Right hindlimb (tissue), 1 donor: Measurements from ENCODE around the gene DENND6A.
"Not testable (repeated sequence)": the region's sequence is repeated elsewhere in the genome, so short reads cannot be mapped to it uniquely, and the experiment has no call there.

Source experiments
- DNase-seq: peaks from one replicate; pipeline ENCODE4 v3.0.0-alpha.2; 2018

The DENND6A gene

DNA sequence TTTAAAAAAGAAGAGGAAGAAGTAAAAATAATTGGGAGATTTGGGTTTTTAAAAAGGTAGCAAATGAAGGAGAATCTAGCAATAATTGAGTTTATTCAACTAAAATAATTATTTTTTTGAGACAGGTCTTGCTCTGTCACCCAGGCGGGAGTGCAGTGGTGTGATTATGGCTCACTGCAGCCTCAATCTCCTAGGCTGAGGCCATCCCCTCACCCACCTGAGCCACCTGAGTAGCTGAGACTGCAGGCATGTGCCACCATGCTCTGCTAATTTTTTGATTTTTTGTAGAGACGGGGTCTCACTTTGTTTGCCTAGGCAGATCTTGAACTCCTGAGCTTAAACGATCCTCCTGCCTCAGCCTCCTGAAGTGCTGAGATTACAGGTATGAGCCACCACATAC lies 68.1 kb downstream of the DENND6A start:
- DNase-seq, result no peak

DNA sequence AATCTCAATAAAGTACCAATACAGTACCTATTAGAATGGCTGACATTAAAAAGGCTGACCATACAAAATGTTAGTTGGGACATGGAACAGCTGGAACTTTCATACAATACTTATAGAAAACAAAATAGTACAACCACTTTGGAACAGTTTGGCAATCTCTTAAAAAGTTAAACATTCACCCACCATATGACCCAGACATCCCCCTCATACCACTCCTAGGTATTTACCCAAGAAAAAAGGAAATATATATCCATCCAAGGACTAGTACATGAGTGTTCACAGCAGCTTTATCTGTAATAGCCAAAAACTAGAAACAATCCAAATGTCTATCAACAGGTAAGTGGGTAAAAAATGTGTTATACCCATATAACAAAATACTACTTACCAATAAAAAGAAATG lies 70.5 kb downstream of the DENND6A start:
- no peak for DNase-seq

DNA sequence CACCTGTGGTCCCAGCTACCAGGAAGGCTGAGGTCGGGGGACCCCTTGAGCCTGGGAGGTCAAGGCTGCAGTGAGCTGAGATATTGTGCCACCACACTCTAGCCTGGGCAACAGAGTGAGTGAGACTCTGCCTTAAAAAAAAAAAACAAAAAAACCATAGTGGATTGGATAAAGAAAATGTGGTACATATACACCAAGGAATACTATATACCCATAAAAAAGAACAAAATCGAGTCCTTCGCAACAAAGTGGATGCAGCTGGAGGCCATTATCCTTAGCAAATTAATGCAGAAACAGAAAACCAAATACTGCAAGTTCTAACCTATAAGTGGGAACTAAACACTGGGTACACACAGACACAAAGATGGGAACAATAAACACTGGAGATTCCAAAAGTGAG lies 75.1 kb downstream of the DENND6A start:
- no peak for DNase-seq

DNA sequence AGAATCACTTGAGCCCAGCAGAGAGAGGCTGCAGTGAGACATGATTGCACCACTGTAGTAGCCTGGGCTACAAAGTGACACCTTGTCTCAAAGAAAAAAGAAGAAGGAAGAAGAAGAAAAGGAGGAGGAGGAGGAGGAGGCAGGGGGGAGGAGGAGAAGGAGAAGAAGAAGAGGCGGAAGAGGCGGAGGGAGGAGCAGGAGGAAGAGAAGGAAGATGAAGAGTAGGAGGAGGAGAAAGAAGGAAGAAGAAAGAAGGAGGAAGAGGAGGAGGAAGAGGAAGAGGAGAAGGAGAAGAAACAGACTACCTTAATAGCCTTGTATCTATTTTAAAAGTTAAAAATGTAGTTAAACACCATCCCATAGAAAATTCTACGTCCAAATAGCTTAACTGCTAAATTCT lies 76.6 kb downstream of the DENND6A start:
- DNase-seq, result no peak

DNA sequence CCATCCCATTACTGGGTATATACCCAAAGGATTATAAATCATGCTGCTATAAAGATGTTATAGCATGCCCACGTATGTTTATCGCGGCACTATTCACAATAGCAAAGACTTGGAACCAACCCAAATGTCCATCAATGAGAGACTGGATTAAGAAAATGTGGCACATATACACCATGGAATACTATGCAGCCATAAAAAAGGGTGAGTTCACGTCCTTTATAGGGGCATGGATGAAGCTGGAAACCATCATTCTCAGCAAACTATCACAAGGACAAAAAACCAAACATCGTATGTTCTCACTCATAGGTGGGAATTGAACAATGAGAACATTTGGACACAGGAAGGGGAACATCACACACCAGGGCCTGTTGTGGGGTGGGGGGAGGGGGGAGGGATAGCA lies 81.0 kb downstream of the DENND6A start:
- DNase-seq, result not testable (repeated sequence)

DNA sequence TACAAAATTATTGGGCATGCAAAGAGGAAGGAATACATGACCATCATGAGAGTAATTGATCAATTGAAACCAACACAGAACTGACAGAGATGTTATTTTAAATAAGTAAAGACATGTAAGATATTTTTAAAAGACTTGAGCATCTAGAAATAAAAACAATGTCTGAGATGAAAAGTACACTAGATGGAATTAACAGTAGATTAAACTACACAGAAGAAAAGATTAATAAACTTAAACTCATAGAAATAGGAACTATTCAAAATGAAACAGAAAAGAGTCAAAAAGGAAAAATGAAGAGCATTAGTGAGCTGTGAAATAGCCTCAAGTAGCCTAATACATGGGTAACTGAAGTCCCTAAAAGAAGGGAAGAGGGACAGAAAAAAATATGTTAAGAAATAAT lies 87.2 kb downstream of the DENND6A start:
- no peak for DNase-seq

DNA sequence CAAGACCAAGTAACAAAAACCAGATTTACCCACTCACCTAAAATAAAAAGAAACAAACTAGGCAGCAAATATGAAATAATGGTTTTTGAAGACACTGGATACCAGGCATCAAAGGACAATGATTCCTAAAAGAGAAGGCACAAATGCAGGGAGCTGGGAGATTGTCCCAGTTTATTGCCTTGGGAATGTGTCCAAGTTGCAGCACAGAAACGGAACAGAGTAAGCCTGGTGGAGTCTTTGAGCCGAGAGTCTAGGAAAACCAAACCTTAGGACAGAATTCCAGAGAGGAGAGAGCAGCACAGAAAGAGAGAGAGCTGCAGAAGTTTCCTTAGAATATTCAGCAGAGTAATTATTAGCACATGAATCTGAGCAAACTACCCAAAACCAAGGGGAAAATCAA lies 87.9 kb downstream of the DENND6A start:
- no peak for DNase-seq

DNA sequence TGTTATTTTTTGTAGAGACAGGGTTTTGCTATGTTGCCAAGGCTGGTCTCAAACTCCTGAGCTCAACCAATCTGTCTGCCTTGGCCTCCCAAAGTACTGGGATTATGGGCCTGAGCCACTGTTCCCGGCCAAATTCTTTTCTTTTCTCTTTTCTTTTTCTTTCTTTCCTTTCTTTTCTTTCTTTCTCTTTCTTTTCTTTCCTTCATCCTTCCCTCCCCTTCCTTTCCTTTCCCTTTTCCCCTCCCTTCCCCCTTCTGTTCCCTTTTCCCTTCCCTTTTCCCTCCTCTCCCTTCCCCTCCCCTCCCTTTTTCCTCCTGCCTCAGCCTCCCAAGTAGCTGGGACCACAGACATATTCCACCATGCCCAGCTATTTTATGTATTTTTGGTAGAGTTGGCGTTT lies 92.7 kb downstream of the DENND6A start:
- no peak for DNase-seq

DNA sequence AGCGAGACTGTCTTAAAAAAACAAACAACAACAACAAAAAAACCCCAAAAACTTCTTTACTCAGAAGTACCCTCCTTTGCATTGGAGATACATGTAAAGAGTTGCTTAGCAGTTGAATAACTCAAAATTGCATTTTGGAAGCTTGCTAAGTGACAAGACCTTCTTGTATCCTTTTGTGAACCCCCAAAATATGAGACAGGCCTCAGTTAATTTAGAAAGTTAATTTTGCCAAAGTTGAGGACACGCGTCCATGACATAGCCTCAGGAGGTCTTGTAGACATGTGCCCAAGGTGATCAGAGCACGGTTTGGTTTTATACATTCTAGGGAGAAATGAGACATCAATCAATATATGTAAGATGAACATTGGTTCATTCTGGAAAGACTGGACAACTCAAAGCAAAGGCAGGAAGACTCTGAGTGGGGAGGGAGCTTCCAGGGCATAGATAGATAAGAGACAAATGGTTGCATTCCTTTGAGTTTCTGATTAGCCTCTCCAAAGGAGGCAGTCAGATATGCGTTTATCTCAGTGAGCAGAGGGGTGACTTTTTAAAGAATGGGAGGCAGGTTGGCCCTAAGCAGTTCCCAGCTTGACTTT lies 94.0 kb downstream of the DENND6A start:
- no peak for DNase-seq

DNA sequence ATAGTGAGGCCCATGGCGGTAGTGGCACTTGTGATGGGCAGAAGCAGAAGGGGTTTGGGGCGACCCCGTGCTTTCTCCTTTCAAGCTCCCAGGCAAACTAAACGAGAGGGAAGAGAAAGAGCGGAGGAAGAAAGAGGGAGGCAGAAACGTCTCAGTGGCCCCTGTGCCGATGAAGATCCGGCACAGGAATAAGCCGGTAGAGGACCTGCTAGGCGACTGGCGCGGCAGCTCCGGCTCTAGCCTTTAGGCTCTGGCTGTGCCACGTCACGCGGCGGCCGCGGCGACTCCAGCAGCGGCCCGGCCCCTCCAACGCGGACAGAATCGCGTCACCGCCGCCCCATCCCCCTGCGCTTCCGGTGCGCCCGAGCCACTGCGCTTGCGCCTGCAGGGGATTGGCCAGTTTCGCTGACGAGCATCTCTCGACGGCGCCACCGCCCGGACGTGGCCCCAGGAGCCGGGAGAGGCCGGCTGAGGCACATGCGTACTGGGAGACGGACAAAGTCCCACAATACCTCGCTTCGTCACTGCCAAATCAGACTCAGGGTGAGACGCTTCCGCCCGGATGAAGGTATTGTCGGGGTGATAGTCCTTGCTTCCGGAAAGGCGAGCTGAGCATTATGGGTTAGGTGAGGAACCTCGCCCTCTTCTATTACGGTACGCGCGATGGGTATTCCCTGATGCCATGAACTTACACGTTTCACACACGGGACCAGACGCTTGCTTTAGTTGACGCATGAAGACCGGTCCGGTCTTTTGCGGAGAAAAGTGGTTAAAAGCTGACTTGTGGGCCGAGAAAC lies 95.6 kb downstream of the DENND6A start, which contains the start of gene ARF4:
Gene ARF4 (minus strand): TSS at position 218 of the 797 bp plus-strand sequence. CDS start 204 bp downstream, at position 14.
- peak; percentile 100 for DNase-seq

DNA sequence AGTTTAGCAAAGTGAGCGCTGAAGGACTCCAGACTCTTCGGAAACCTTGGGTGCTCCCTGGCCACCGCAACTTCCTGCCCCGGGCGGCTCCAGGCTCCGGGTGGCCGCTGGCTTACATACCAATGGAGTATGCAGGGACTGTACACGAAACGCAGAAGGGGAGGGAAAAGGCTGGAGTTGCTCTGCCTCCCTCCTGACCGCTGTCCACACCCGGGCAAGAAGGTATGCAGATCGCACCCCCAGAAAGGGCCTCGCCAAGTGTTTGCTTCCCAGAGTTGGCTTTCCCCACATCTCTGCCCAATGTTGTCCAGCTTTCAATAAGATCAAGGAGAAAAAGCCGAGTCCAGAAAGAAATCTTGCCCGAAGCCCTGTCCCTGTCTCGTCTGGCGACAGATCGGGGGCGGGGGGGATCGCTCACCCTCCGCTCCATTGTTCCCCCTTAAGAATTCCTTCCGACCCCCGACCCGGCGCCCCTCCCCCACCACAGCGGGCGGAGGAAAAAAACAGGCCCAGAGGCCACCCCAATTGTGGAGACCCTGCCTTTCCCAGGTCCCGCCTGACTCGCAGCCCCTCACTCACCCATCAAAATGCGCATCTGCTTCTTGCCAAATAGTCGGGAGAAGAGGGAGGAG lies 96.3 kb downstream of the DENND6A start:
- DNase-seq, result peak; percentile 84

DNA sequence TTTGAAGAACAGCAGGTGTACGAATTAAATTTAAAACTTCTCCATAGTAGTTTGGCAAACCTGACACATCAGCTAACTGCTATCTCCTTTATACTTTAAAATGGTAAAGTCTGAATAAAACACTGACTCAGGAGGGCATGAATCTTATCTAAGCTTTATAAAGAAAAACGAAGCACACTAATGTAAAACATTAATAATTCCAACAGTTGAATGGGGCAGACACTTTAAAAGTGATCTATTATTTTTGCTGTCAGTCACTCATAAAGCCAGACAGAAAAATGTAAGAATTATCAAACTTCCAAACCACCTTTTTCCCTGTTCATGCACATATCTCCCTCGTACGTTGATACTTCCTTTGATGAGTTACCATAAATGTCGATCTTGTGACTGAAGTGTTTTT lies 98.3 kb downstream of the DENND6A start:
- no peak for DNase-seq

DNA sequence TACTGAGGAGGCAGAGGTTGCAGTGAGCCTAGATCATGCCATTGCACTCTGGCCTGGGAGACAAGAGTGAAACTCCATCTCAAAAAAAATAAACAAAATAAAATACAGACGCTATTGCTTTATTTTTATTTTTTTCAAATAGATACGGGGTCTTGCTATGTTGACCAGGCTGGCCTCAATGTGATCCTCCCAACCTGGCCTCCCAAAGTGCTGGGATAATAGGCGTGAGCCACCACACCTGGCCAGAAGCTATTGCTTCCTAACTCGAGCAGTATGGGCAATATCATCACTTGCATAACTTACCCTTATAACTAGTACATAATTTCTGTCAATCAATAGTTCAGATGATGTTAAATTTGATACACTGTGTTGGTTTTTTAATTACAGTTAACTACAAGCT lies 98.7 kb downstream of the DENND6A start:
- no peak for DNase-seq

DNA sequence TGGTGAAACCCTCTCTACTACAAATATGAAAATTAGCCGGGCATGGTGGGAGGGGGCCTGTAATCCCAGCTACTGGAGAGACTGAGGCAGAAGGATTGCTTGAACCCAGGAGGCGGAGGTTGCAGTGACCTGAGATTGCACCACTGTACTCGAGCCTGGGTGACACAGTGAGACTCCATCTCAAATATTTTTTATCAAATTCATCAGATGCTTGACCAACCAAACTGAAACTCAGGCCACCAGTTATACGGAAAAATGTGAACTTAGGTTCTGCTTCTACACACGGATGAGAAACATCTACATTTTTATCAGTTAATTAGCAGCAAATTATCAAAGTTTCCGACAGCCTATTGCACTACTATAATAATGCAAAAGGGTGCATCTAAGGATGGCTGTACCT lies 100.6 kb downstream of the DENND6A start:
- DNase-seq, result no peak

DNA sequence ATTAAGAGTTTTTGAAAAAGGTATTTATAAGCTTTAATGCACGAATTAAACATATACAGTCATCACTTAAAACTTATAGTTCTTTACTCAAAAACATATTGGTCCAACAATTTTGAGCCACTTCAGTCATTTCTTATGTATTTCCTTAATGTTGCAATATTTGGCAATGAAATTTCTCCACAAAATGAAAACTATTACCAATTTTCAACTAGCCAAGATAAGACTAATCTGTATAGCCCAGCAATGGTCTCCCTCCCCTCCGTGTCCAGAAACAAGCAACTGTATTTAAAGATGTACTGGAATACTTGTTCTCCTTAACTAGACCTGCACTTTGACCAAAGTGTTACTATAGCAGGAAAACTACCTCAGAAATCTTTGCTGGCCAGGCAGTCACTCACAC lies 105.0 kb downstream of the DENND6A start:
- DNase-seq, result no peak

DNA sequence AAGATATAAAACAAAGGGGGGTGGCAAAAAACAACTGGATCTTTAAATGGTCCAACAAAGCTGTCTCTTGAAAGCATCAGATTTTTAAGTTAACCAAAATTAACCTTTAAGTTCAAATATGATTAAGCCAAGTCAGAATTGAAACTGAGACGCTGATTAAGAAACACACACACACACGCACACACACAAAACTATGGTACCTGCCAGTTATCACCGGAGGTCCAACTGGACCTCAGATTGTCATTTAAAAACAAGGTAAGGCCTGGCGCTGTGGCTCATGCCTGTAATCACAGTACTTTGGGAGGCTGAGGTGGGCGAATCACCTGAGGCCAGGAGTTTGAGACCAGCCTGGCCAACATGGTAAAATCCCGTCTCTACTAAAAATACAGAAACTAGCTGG lies 106.1 kb downstream of the DENND6A start:
- no peak for DNase-seq

DNA sequence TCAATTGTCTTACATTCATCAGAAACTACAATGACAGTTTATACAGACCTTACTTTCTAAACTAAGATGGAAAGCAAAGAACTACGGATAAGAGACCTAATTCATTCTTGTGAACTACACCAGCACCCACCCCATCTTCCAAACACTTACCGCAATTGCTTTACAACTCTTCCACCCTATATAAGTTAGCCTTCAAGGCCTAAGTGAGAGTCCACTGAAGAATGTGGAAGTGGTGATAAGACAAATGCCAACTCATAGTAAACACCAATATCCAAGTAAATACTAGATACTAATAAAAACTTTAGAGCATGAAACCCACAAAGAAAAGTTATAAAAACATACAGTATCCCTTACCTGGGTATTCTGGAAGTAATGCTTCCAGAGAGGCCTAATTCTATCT lies 109.3 kb downstream of the DENND6A start:
- no peak for DNase-seq

DNA sequence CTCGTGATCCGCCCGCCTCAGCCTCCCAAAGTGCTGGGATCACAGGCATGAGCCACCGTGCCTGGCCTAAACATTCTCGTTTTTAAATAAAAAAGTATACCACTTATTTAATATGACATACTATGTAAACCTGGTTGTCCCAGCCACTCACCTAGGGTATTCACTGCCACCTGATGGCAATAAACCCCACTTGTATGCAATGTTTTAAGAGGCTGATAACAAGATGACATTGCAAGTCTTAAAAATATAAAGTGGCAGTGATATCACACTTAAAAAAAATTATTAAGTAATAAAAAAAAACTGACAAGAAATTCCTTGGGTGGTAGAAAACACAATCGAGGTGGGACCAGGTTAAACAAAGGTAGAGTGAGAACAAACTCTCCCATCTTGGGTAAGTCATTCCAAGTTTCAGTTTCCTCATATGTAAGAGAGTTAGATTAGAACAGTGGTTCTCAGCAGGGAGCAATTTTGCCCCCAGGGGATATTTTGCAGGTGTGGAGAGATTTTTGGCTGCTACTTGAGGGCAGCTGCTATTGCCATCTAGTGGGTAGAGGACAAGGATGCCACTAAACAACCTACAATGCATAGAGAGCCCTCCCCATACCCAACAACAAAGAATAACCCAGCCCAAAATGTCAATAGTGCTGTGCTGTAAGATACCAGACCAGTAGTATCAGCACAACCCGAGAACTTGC lies 110.3 kb downstream of the DENND6A start:
- no peak for DNase-seq

DNA sequence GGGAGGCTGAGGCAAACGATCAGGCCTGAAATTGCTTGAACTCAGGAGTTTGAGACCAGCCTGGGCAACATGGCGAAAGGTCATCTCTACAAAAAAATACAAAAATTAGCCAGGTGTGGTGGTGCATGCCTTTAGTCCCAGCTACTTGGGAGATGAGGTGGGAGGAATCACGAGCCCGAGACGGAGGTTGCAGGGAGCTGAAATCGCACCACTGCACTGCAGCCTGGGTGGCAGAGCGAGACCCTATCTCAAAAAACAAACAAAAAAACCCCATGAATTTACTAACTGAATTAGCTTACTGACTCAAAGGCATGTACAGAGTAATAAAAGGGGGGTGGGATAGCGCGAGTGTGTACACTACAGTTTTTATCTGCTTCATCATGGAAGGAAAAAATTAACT lies 115.1 kb downstream of the DENND6A start:
- DNase-seq, result no peak

DNA sequence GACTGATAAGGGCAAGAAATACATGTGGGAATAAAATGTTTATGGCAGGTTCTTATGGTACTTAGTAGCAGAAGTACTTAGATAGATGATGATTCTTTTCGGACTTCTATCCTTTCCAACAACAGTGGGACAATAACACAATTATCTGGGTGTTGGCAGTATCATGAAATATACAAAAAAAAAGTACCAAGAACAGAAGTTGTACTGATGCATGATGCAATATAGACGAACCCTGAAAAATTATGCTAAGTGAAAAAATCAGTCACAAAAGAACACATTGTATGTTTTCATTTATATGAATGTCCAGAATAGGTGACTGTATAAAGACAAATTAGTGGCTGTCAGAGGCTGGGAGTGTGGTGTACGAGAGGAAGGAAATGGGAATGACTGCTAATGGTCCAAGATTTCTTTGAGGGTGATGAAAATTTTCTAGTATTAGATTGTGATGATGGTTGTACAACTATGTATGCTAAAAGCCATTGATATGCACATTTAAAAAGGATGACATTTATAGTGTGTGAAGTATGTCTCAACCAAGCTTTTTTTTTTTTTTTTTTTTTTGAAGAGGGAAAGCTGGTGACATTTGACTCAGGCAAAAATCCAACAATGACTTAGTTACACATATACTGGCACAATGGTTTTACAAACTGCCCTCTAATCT lies 116.8 kb downstream of the DENND6A start:
- no peak for DNase-seq
